Left forelimb (tissue), 1 donor: ENCODE results near the gene HDAC3.

ENCODE experiments used
- DNase-seq: peaks from one replicate; pipeline ENCODE4 v3.0.0-alpha.2; 2018; ENCODE audit warnings: low spot score

HDAC3 gene

GRCh38 chr5:141636413-141637122 lies at the start of gene HDAC3, which contains the start of gene RELL2:
Gene HDAC3, minus strand, starts transcription at chr5:141636849. Its CDS starts 59 bp downstream, at chr5:141636790.
Gene RELL2, plus strand, starts transcription at chr5:141636997. Its CDS starts 1,229 bp downstream, at chr5:141638226.
- peak; percentile 94 for DNase-seq

GRCh38 chr5:141685591-141685990 lies 48.9 kb upstream of the HDAC3 start:
- DNase-seq = no peak

GRCh38 chr5:141683596-141684141 lies 47.0 kb upstream of the HDAC3 start:
- no peak for DNase-seq

GRCh38 chr5:141681695-141682641 lies 45.3 kb upstream of the HDAC3 start, which contains the start of gene ARAP3:
Gene ARAP3, minus strand, starts transcription at chr5:141682230. Its CDS starts 1,744 bp downstream, at chr5:141680486.
- peak; percentile 78 for DNase-seq

GRCh38 chr5:141681295-141681694 lies 44.6 kb upstream of the HDAC3 start:
- no peak for DNase-seq

- DNase-seq = no peak
Observed at GRCh38 chr5:141680751-141681201, 44.1 kb upstream of the HDAC3 start.

- DNase-seq = no peak
Observed at GRCh38 chr5:141680178-141680577, 43.5 kb upstream of the HDAC3 start.

GRCh38 chr5:141677415-141677814 lies 40.8 kb upstream of the HDAC3 start:
- DNase-seq = no peak

- DNase-seq = no peak
Observed at GRCh38 chr5:141675672-141676071, 39.0 kb upstream of the HDAC3 start.

GRCh38 chr5:141674747-141675146 lies 38.1 kb upstream of the HDAC3 start:
- DNase-seq = no peak

GRCh38 chr5:141672841-141673813 lies 36.5 kb upstream of the HDAC3 start:
- DNase-seq = no peak

GRCh38 chr5:141672071-141672840 lies 35.6 kb upstream of the HDAC3 start:
- DNase-seq = no peak

GRCh38 chr5:141669520-141669919 lies 32.9 kb upstream of the HDAC3 start:
- no peak for DNase-seq

GRCh38 chr5:141668601-141669265 lies 32.1 kb upstream of the HDAC3 start:
- DNase-seq = no peak

- DNase-seq = no peak
Observed at GRCh38 chr5:141665995-141666940, 29.6 kb upstream of the HDAC3 start.

- DNase-seq = peak; percentile 82
Observed at GRCh38 chr5:141664733-141665461, 28.2 kb upstream of the HDAC3 start.

GRCh38 chr5:141663506-141663905 lies 26.9 kb upstream of the HDAC3 start:
- no peak for DNase-seq

GRCh38 chr5:141662028-141662427 lies 25.4 kb upstream of the HDAC3 start:
- no peak for DNase-seq
